GM23248 (cell line): ENCODE measurements around the gene SCN3B.

Experiments used
- EZH2 ChIP-seq: fragments of 200-600 bp; sonication (generic); IDR thresholded peaks from 2 replicates; pipeline ENCODE4 v1.6.1; 2018; ENCODE audit warnings: antibody characterized with exemption, mild to moderate bottlenecking; ENCODE audit not compliant: insufficient read depth, poor library complexity, severe bottlenecking
- EZH2phosphoT487 ChIP-seq: fragments of 200-600 bp; sonication (generic); IDR thresholded peaks from 2 replicates; pipeline ENCODE4 v1.6.1; 2018; ENCODE audit warnings: antibody characterized with exemption, moderate library complexity, mild to moderate bottlenecking, low read depth; ENCODE audit not compliant: insufficient read depth

- TF ChIP-seq EZH2phosphoT487 (no peak), EZH2 (no peak)
These were observed 30.2 kb upstream of the SCN3B start for GRCh38 chr11:123684601-123685000.
